Cardiac fibroblast (primary cell): Measurements from ENCODE around the gene ZBTB43.
"Not testable (repeated sequence)": the region's sequence is repeated elsewhere in the genome, so short reads cannot be mapped to it uniquely, and the experiment has no call there.

Experiments
- DNase-seq, 2 donors: peaks; one replicate each; pipeline versions ENCODE4 v3.0.0 to v3.0.0-alpha.2; 2010; ENCODE audit warnings: low read depth in 2 of 2
- H3K4me3 ChIP-seq, 2 donors: replicated peaks in 1 of 2; 1 replicate in 1 of 2; 2 replicates in 1 of 2; pipeline ENCODE4 v1.5.1; 2011; ENCODE audit warnings: low read depth in 2 of 2, low read length in 2 of 2, mild to moderate bottlenecking in 2 of 2, moderate library complexity in 1 of 2
- CTCF ChIP-seq: IDR thresholded peaks from one replicate; pipeline ENCODE4 v1.5.1; 2011; ENCODE audit warnings: low read depth, mild to moderate bottlenecking, low read length, inconsistent platforms

ZBTB43 gene

GRCh38 chr9:126814091-126814490 lies 9.3 kb downstream of the ZBTB43 start:
- no peak for DNase-seq
- no peak overlapping the region for H3K4me3 ChIP-seq
- TF ChIP-seq CTCF, result no peak

GRCh38 chr9:126817615-126818014 lies 12.8 kb downstream of the ZBTB43 start:
- not testable (repeated sequence) for H3K4me3 ChIP-seq, DNase-seq

- no peak for TF ChIP-seq CTCF
- H3K4me3 ChIP-seq, result no peak overlapping the region
- no peak for DNase-seq
Observed at GRCh38 chr9:126818482-126818881, 13.6 kb downstream of the ZBTB43 start.

- no peak for TF ChIP-seq CTCF
- no peak for DNase-seq
Observed at GRCh38 chr9:126819482-126819881, 14.6 kb downstream of the ZBTB43 start.

GRCh38 chr9:126822278-126822677 lies 17.4 kb downstream of the ZBTB43 start:
- no peak for TF ChIP-seq CTCF
- DNase-seq, result no peak
- no peak overlapping the region for H3K4me3 ChIP-seq

More at GRCh38 chr9:126819482-126819881, 14.6 kb downstream of the ZBTB43 start:
- no peak overlapping the region for H3K4me3 ChIP-seq

GRCh38 chr9:126822873-126823272 lies 18.0 kb downstream of the ZBTB43 start:
- no peak for DNase-seq
- no peak for TF ChIP-seq CTCF
- H3K4me3 ChIP-seq, result no peak overlapping the region

- H3K4me3 ChIP-seq, DNase-seq: not testable (repeated sequence)
Observed at GRCh38 chr9:126824052-126824451, 19.2 kb downstream of the ZBTB43 start.

- no peak for DNase-seq
- no peak for TF ChIP-seq CTCF
- no peak overlapping the region for H3K4me3 ChIP-seq
Observed at GRCh38 chr9:126827227-126827626, 22.4 kb downstream of the ZBTB43 start.
